Gastrocnemius medialis (tissue), 4 donors: ENCODE results near the gene RASAL2.

ENCODE experiments used
- POLR2A ChIP-seq, 2 donors: fragments of 450-650 bp; IDR thresholded peaks; one replicate each; pipeline ENCODE4 v1.6.1; 2017; ENCODE audit warnings: antibody characterized with exemption in 2 of 2, mild to moderate bottlenecking in 2 of 2, moderate library complexity in 2 of 2
- TF ChIP-seq, protein P1 (sequence below), 5 experiments: fragments of 450-650 bp in 3 of 5; fragments of 200-600 bp in 2 of 5; sonication (generic) in 2 of 5; IDR thresholded peaks in 4 of 5; conservative IDR thresholded peaks in 1 of 5; 1 replicate in 4 of 5; 2 replicates in 1 of 5; pipeline ENCODE4 v1.5.1; 2016 to 2019; ENCODE audit warnings: antibody characterized with exemption in 5 of 5, mild to moderate bottlenecking in 3 of 5, moderate library complexity in 3 of 5

DNA sequence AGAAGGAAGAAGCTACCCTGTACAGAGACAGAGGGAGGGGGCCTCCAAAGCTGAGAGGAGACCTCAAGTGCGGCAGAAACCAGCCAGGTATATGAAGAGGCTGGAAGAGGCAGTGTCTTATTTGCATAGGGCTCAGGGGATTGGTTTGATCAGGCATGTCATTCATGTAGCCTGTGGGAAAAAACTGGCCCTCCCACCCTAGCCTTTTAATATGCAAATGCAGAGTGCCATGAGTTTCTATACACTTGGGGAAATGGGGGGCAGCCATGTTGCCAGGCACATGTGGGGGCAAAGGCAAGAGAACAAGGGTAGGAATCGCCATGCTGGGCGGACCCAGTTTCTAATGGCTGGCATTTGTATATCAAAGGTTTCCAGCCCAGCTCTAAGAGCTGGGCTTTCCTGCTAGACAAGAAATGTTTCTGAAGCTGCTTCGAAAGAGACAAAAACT, 172.7 kb downstream of the RASAL2 start:
- TF ChIP-seq, protein P1, sequence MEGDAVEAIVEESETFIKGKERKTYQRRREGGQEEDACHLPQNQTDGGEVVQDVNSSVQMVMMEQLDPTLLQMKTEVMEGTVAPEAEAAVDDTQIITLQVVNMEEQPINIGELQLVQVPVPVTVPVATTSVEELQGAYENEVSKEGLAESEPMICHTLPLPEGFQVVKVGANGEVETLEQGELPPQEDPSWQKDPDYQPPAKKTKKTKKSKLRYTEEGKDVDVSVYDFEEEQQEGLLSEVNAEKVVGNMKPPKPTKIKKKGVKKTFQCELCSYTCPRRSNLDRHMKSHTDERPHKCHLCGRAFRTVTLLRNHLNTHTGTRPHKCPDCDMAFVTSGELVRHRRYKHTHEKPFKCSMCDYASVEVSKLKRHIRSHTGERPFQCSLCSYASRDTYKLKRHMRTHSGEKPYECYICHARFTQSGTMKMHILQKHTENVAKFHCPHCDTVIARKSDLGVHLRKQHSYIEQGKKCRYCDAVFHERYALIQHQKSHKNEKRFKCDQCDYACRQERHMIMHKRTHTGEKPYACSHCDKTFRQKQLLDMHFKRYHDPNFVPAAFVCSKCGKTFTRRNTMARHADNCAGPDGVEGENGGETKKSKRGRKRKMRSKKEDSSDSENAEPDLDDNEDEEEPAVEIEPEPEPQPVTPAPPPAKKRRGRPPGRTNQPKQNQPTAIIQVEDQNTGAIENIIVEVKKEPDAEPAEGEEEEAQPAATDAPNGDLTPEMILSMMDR (IDR thresholded peaks at IDR 0.05 in 4 of 5, conservative IDR thresholded peaks at IDR 0.05 in 1 of 5), result no peak
- TF ChIP-seq POLR2A (IDR thresholded peaks at IDR 0.05), result no peak
